ENCODE results near the gene HS6ST3.

DNA sequence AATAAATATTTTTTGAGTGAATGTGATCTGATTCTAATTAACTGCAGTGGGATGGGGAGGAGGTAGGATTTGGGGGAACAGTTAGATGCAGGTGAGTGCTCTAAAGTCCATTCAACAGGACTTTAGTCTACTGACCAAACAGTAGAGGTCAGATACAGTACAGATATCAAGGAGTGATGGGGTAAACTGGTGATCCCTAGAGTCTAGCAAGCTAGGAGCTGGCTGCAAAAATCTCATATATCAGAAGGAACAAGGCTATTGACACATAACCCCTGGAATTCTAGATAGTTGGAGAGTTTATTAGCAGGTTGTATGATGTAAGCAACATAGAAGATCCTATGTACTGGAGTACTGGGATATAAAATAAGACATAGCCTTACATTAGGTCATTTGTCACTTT is 131.6 kb downstream of the HS6ST3 start:
- TF ChIP-seq POLR2AphosphoS5 (IDR thresholded peaks at IDR 0.05; ENCODE audit: low read depth, low read length) (no peak), TAF1 (IDR thresholded peaks at IDR 0.05; ENCODE audit: borderline replicate concordance, low read depth, low read length) (no peak)

All from GM12892 (cell line).